Activated naive CD4-positive, alpha-beta T cell treated with anti-CD3 and anti-CD28 coated beads, Interleukin-2, amount 10 ng/mL, durations not matched to agents 7 days and 5 days (primary cell): ENCODE data around the gene PRKG1.
A peak's percentile ranks its signal among the peaks of the same experiment; 100 is the strongest.
"Not testable (repeated sequence)": the region's sequence is repeated elsewhere in the genome, so short reads cannot be mapped to it uniquely, and the experiment has no call there.

Experiments used
- CTCF ChIA-PET: fragments of 350-600 bp; sonication (Branson Sonifier 250); formaldehyde crosslinking; loops from one replicate; lab custom pipeline; 2021; ENCODE audit warnings: antibody characterized with exemption; lab: Charles Lee
- DNase-seq: peaks from one replicate; pipeline ENCODE4 v3.0.0-alpha.2; 2020
- H3K27ac Mint-ChIP-seq: one replicate; pipeline ENCODE4 v1.8.0; 2021; ENCODE audit warnings: mild to moderate bottlenecking, moderate library complexity, mixed read lengths
- H3K27me3 Mint-ChIP-seq: one replicate; pipeline ENCODE4 v1.8.0; 2021; ENCODE audit warnings: mild to moderate bottlenecking, mixed read lengths
- H3K36me3 Mint-ChIP-seq: one replicate; pipeline ENCODE4 v1.8.0; 2021; ENCODE audit warnings: mixed read lengths
- H3K4me1 Mint-ChIP-seq: one replicate; pipeline ENCODE4 v1.8.0; 2021; ENCODE audit warnings: mixed read lengths
- H3K4me3 Mint-ChIP-seq: one replicate; pipeline ENCODE4 v1.8.0; 2021; ENCODE audit warnings: mild to moderate bottlenecking, moderate library complexity, mixed read lengths
- H3K9me3 Mint-ChIP-seq: one replicate; pipeline ENCODE4 v1.8.0; 2021; ENCODE audit warnings: mixed read lengths

Gene PRKG1

GRCh38 chr10:52226197-52226847 lies 1152.0 kb downstream of the PRKG1 start:
- H3K9me3 Mint-ChIP-seq: no peaks in the 10 kb centered on the region
- no peak overlapping the region for H3K4me3 Mint-ChIP-seq
- no peaks in the 10 kb centered on the region for H3K36me3 Mint-ChIP-seq
- CTCF ChIA-PET: no interaction called here
- H3K27me3 Mint-ChIP-seq: peaks cover 3% of the 10 kb centered on the region
- H3K27ac Mint-ChIP-seq: no peak overlapping the region
- no peak for DNase-seq
- no peaks in the 10 kb centered on the region for H3K4me1 Mint-ChIP-seq

GRCh38 chr10:52228556-52228955 lies 1154.3 kb downstream of the PRKG1 start:
- Mint-ChIP-seq H3K4me1 (peaks cover 8% of the 10 kb centered on the region), H3K27me3 (peaks cover 7% of the 10 kb centered on the region), H3K9me3 (no peaks in the 10 kb centered on the region), H3K4me3 (no peak overlapping the region), H3K27ac (no peak overlapping the region), H3K36me3 (no peaks in the 10 kb centered on the region)
- DNase-seq: no peak
- CTCF ChIA-PET: no interaction called here

- H3K4me3 Mint-ChIP-seq: no peak overlapping the region
- H3K36me3 Mint-ChIP-seq: no peaks in the 10 kb centered on the region
- H3K4me1 Mint-ChIP-seq: peaks cover 8% of the 10 kb centered on the region
- H3K9me3 Mint-ChIP-seq: no peaks in the 10 kb centered on the region
- H3K27ac Mint-ChIP-seq: no peak overlapping the region
- DNase-seq: no peak
- CTCF ChIA-PET: interaction anchor here (0.6 kb wide), 1 partner anchor 1223 kb away, joined by 4 read pairs; no protein-coding TSS in a partner anchor
- peaks cover 7% of the 10 kb centered on the region for H3K27me3 Mint-ChIP-seq
Measured at GRCh38 chr10:52229291-52229931, 1155.1 kb downstream of the PRKG1 start.

GRCh38 chr10:52232561-52233350 lies 1158.5 kb downstream of the PRKG1 start:
- H3K27ac Mint-ChIP-seq: no peak overlapping the region
- H3K36me3 Mint-ChIP-seq: no peaks in the 10 kb centered on the region
- peaks cover 8% of the 10 kb centered on the region for H3K4me1 Mint-ChIP-seq
- peaks cover 7% of the 10 kb centered on the region for H3K27me3 Mint-ChIP-seq
- CTCF ChIA-PET: interaction anchor here (0.7 kb wide), 1 partner anchor 299 kb away, joined by 3 read pairs; no protein-coding TSS in a partner anchor
- DNase-seq: no peak
- peak overlapping the region; percentile 53 for H3K4me3 Mint-ChIP-seq
- no peaks in the 10 kb centered on the region for H3K9me3 Mint-ChIP-seq

- not testable (repeated sequence) for H3K27me3 Mint-ChIP-seq
Measured at GRCh38 chr10:52233351-52233991, 1159.2 kb downstream of the PRKG1 start.

GRCh38 chr10:52239771-52240170 lies 1165.5 kb downstream of the PRKG1 start:
- DNase-seq: no peak
- H3K4me1 Mint-ChIP-seq: no peaks in the 10 kb centered on the region
- no peaks in the 10 kb centered on the region for H3K27me3 Mint-ChIP-seq
- no peak overlapping the region for H3K4me3 Mint-ChIP-seq
- no peaks in the 10 kb centered on the region for H3K36me3 Mint-ChIP-seq
- CTCF ChIA-PET: no interaction called here
- no peak overlapping the region for H3K27ac Mint-ChIP-seq
- H3K9me3 Mint-ChIP-seq: no peaks in the 10 kb centered on the region

More at GRCh38 chr10:52233351-52233991, 1159.2 kb downstream of the PRKG1 start:
- H3K4me1 Mint-ChIP-seq, H3K9me3 Mint-ChIP-seq, H3K27ac Mint-ChIP-seq, DNase-seq, H3K36me3 Mint-ChIP-seq: not testable (repeated sequence)
- CTCF ChIA-PET: interaction anchor here (0.7 kb wide), 1 partner anchor 298 kb away, joined by 3 read pairs; no protein-coding TSS in a partner anchor
- H3K4me3 Mint-ChIP-seq: peak overlapping the region; percentile 53

- H3K36me3 Mint-ChIP-seq: no peaks in the 10 kb centered on the region
Measured at GRCh38 chr10:52245547-52245946, 1171.3 kb downstream of the PRKG1 start.

GRCh38 chr10:52247929-52248328 lies 1173.6 kb downstream of the PRKG1 start:
- H3K36me3 Mint-ChIP-seq, H3K4me3 Mint-ChIP-seq, H3K27ac Mint-ChIP-seq, H3K27me3 Mint-ChIP-seq, CTCF ChIA-PET, H3K4me1 Mint-ChIP-seq, H3K9me3 Mint-ChIP-seq, DNase-seq: not testable (repeated sequence)

More at GRCh38 chr10:52245547-52245946, 1171.3 kb downstream of the PRKG1 start:
- CTCF ChIA-PET: no interaction called here
- Mint-ChIP-seq H3K4me1 (no peaks in the 10 kb centered on the region), H3K4me3 (no peak overlapping the region), H3K27me3 (no peaks in the 10 kb centered on the region), H3K27ac (no peak overlapping the region), H3K9me3 (no peaks in the 10 kb centered on the region)
- DNase-seq: no peak

- Mint-ChIP-seq H3K27me3 (no peaks in the 10 kb centered on the region), H3K4me3 (no peak overlapping the region), H3K36me3 (no peaks in the 10 kb centered on the region), H3K9me3 (no peaks in the 10 kb centered on the region), H3K27ac (no peak overlapping the region), H3K4me1 (no peaks in the 10 kb centered on the region)
- CTCF ChIA-PET: interaction anchor here (0.5 kb wide), 1 partner anchor 1025 kb away, joined by 3 read pairs; no protein-coding TSS in a partner anchor
- no peak for DNase-seq
Measured at GRCh38 chr10:52248697-52249306, 1174.5 kb downstream of the PRKG1 start.

GRCh38 chr10:52249850-52250395 lies 1175.6 kb downstream of the PRKG1 start:
- no peaks in the 10 kb centered on the region for H3K27me3 Mint-ChIP-seq
- no peaks in the 10 kb centered on the region for H3K4me1 Mint-ChIP-seq
- H3K27ac Mint-ChIP-seq: no peak overlapping the region
- DNase-seq: no peak
- no peak overlapping the region for H3K4me3 Mint-ChIP-seq
- H3K9me3 Mint-ChIP-seq: no peaks in the 10 kb centered on the region
- CTCF ChIA-PET: no interaction called here
- no peaks in the 10 kb centered on the region for H3K36me3 Mint-ChIP-seq

GRCh38 chr10:52250510-52250909 lies 1176.2 kb downstream of the PRKG1 start:
- H3K27me3 Mint-ChIP-seq: no peaks in the 10 kb centered on the region
- H3K9me3 Mint-ChIP-seq: no peaks in the 10 kb centered on the region
- H3K27ac Mint-ChIP-seq: no peak overlapping the region
- H3K36me3 Mint-ChIP-seq: no peaks in the 10 kb centered on the region
- H3K4me1 Mint-ChIP-seq: no peaks in the 10 kb centered on the region
- DNase-seq: no peak
- no peak overlapping the region for H3K4me3 Mint-ChIP-seq
- CTCF ChIA-PET: no interaction called here

- Mint-ChIP-seq H3K4me3 (no peak overlapping the region), H3K4me1 (no peaks in the 10 kb centered on the region), H3K36me3 (no peaks in the 10 kb centered on the region), H3K27ac (no peak overlapping the region), H3K9me3 (no peaks in the 10 kb centered on the region), H3K27me3 (no peaks in the 10 kb centered on the region)
- CTCF ChIA-PET: no interaction called here
- no peak for DNase-seq
Measured at GRCh38 chr10:52252307-52252706, 1178.0 kb downstream of the PRKG1 start.

GRCh38 chr10:52256832-52257691 lies 1182.8 kb downstream of the PRKG1 start:
- Mint-ChIP-seq H3K27ac (no peak overlapping the region), H3K4me3 (no peak overlapping the region), H3K9me3 (no peaks in the 10 kb centered on the region), H3K4me1 (no peaks in the 10 kb centered on the region), H3K27me3 (no peaks in the 10 kb centered on the region), H3K36me3 (no peaks in the 10 kb centered on the region)
- CTCF ChIA-PET: interaction anchor here (0.7 kb wide), 1 partner anchor 1458 kb away, joined by 3 read pairs; no protein-coding TSS in a partner anchor
- DNase-seq: no peak
